Activated effector memory CD4-positive, alpha-beta T cell treated with Interleukin-2 at 50 U/mL for 16 hours (primary cell): ENCODE data around the gene TRMT112.
A peak's percentile ranks its signal among the peaks of the same experiment; 100 is the strongest.
"Not testable (repeated sequence)": the region's sequence is repeated elsewhere in the genome, so short reads cannot be mapped to it uniquely, and the experiment has no call there.

ENCODE experiments used
- DNase-seq: peaks from one replicate; pipeline ENCODE4 v3.0.0-alpha.2; 2020

Gene TRMT112

GRCh38 chr11:64327993-64328392 lies 10.6 kb upstream of the TRMT112 start:
- DNase-seq: no peak

DNA sequence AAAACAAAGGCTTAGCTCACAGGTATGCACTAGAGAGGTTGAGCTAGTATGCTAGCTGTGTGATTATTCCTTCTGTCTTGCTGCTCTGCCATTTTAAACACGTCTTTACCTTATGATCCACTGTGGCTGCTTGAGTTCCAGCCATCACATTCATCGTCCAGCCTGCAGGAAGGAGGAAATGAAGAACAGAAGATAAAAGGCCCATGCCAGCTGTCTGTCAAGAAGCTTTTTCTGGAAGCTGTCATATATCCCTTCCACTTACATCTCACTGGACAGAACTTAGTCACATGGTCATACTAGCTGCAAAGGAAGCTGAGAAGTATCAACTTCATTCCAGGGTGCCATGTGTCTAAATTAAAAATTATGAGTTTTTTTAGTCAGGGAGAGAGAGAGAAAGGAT lies 10.0 kb upstream of the TRMT112 start:
- no peak for DNase-seq

DNA sequence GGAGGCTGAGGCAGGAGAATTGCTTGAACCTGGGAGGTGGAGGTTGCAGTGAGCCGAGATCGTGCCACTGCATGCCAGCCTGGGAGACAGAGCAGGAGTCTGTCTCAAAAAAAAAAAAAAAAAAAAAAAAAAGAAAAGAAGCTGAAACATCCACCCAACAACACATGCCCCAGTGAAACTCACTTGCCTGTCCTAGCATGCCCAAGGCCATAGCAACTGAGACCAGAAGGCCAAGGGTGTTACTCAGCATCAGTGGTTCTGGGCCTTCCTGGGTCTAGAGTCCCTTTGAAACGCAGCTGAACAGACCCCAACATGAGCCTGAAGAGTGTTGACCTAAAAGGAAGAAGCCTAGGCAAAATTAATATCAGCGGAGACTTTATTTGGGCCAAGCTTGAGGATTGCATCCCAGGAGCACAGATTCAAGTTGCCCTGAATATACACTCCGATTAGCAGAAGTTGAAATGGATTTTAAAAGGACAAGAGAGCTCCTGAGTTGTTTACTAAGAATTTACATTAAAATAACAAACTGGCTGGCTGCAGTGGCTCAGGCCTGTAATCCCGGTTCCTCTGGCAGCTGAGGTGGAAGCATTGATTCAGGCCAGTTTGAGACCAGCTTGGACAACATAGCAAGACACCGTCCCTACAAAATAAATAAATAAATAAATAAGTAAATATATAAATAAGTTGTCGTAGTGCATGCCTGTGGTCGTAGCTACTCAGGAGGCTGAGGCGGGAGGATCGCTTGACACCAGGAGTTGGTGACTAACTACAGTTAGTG lies 7.5 kb upstream of the TRMT112 start:
- no peak for DNase-seq

DNA sequence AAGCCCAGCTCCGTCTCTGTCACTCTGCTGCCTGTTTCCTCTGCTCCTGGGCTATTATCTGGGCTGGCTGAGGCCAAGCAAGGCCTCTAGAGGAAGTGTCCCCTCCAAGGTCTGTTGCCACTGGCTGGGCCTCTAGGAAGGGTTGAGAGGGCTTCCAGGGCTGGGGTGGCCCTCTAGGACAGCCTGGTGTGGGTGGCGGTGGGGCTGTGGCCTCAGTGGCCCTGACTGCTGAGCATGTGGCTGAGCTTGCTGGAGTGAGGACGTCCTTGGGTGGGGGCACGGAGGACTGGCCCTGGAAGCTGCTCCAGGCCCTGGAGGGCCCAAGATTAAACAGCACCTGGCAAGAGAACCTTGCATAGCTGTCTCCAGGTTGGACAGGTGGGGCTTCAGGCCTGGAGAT lies 6.6 kb upstream of the TRMT112 start:
- DNase-seq: not testable (repeated sequence)

DNA sequence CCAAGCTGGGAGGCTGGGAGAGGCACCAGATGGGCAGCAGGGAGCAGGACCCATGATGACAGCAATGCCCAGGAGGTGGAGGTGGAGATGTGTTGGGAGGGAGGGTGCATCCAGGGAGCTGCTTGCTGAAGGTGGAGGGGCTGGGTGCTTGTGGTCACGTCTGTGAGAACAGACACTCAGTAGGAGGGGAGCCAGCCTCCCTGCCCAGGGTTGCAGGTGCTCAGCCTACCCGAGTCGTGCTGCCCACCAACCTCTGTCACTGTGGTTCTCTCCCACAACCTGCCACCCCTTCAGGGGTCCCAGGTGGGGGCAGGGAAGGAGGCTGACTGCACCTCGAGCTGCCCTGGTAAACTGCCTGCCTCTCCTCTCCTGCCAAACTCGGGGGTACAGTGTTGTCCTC lies 6.0 kb upstream of the TRMT112 start:
- no peak for DNase-seq

DNA sequence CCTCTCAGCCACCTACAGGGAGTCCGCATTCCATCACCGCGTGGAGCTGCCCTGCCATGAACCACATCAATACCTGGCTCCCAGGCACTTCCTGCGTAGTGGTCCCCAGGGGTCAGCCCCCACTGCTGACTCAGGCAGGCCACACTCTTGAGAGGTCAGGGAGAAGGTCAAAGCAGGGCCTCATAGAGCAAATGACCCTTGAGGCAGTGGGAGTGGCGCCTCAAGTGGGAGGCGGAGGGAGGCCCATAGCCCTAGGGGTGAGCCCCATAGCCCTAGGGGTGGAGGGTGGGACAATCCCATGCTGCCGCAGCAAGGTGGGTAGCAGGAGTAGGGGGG lies 5.5 kb upstream of the TRMT112 start:
- no peak for DNase-seq

DNA sequence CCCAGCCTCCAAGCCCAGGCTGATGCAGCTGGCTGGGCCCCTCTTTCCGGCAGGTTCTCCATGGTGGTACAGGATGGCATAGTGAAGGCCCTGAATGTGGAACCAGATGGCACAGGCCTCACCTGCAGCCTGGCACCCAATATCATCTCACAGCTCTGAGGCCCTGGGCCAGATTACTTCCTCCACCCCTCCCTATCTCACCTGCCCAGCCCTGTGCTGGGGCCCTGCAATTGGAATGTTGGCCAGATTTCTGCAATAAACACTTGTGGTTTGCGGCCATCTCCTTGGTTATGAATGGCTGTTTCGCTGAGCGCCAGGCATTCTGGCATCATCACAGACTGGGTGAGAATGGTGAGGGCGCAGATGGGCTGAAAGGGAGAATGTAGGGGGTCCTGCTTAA lies 4.2 kb upstream of the TRMT112 start:
- DNase-seq: no peak

DNA sequence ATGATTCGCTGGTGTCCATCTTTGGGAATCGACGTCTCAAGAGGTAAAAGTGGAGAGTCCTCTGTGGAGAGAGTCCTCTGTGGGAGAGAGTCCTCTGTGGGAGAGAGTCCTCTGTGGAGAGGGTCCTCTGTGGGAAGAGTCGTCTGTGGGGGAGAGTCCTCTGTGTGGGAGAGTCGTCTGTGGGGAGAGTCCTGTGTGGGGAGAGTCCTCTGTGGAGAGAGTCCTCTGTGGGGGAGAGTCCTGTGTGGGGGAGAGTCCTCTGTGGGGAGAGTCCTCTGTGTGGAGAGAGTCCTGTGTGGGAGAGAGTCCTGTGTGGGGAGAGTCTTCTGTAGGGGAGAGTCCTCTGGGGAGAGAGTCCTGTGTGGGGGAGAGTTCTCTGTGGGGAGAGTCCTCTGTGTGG lies 3.7 kb upstream of the TRMT112 start:
- no peak for DNase-seq

- no peak for DNase-seq
These were observed 3.2 kb upstream of the TRMT112 start for GRCh38 chr11:64320556-64320955.

GRCh38 chr11:64318766-64319761 lies 1.7 kb upstream of the TRMT112 start:
- DNase-seq: no peak

- peak; percentile 94 for DNase-seq
These were observed 804 bp upstream of the TRMT112 start, which contains the start of gene PRDX5 for GRCh38 chr11:64317961-64318765. TSS of gene PRDX5 (plus strand) at chr11:64318121. CDS start at chr11:64318216, 95 bp downstream.

DNA sequence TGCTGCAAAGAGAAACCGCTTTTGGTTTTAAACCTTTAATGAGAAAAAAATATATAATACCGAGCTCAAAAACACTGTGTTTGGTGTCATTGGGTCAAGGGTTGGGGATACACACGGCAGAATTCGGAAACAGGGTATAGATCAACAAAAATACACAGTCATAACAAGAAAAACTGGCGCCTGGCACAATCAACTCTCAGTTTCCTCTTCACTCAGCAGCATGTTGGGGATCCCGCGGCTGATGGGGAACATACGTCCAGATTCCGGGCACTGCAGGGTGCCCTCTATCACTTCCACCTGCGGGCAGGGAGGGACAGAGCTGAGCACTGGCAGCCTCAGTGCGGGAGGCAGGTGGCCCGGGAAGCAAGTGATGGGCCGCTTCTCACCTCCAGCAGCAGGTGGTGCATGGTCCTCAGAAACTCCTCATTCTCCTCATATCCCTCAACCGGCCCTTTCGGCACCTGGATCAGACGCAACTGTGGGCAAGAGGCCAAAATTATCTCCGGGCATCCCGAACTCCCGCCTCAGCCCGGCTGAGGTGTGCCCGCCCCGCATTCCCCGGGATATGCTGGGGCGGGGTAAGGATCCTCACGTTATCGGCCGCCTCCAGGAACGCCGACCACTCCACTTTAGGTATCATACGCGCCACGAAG lies 561 bp downstream of the TRMT112 start:
- peak; percentile 35 for DNase-seq

GRCh38 chr11:64315667-64316526 lies 1.5 kb downstream of the TRMT112 start:
- DNase-seq: not testable (repeated sequence)

- DNase-seq: no peak
These were observed 2.4 kb downstream of the TRMT112 start for GRCh38 chr11:64314805-64315561.

- no peak for DNase-seq
These were observed 3.1 kb downstream of the TRMT112 start for GRCh38 chr11:64314146-64314804.

GRCh38 chr11:64313491-64314145 lies 3.7 kb downstream of the TRMT112 start:
- DNase-seq: no peak

DNA sequence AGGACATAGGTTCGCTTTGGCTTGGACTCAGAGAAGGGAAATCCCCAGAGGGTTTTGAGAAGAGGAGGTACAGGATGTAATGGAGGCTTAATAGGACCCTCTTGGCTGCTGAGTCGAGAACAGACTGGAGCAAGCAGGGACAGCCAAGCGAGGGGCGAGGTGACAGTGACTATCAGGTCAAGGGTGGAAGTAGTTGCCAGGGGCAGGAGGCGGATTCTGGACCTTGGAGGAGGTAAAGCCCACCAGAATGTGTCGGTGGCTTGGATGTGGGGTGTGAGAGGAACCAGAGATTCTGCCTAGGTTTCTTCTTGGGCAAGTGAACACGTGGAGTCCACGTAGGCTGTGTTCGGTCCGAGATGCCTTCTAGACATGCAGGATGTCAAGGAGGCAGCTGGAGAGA lies 4.4 kb downstream of the TRMT112 start:
- no peak for DNase-seq

GRCh38 chr11:64307795-64308194 lies 9.6 kb downstream of the TRMT112 start:
- DNase-seq: not testable (repeated sequence)

DNA sequence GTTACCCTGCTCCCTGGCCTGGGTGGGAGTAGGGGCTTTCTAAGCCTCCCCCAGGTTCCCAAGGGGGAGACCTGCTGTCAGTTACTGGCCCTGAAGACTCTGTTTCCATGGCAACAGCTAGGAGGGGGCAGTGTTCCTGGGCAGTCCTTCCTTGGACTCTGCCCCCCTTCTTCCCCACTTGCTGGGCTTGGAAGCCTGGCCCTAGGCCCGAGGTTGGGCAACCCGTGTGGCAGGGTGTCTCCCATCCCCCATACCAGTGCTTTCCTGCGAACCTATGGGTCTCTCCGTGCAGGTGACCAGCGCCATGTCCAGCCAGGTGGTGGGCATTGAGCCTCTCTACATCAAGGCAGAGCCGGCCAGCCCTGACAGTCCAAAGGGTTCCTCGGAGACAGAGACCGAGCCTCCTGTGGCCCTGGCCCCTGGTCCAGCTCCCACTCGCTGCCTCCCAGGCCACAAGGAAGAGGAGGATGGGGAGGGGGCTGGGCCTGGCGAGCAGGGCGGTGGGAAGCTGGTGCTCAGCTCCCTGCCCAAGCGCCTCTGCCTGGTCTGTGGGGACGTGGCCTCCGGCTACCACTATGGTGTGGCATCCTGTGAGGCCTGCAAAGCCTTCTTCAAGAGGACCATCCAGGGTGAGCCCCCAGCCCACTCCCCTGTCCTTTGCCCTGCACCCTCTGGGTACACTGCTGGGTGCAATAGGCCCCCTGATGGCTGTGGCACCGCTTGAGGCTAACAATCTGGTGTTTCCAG lies 10.3 kb downstream of the TRMT112 start:
- DNase-seq: no peak
